Activated CD4-positive, alpha-beta T cell treated with anti-CD3 and anti-CD28 coated beads, Interleukin-2, amount 10 ng/mL, durations not matched to agents 24 days and 14 days (primary cell): ENCODE measurements around the gene SAAL1. TPM values are rescaled to one million over a fixed set of nuclear protein-coding genes. Genes with fewer than 3 reads are reported as not detected.
A peak's percentile ranks its signal among the peaks of the same experiment; 100 is the strongest.

Experiments used
- DNase-seq: peaks from one replicate; pipeline ENCODE4 v3.0.0; 2022
- H3K27ac Mint-ChIP-seq: one replicate; pipeline ENCODE4 v1.8.0; 2022; ENCODE audit warnings: mild to moderate bottlenecking, mixed read lengths
- H3K27me3 Mint-ChIP-seq: one replicate; pipeline ENCODE4 v1.8.0; 2022; ENCODE audit warnings: mixed read lengths
- H3K36me3 Mint-ChIP-seq: one replicate; pipeline ENCODE4 v1.8.0; 2022; ENCODE audit warnings: low read depth, mild to moderate bottlenecking, mixed read lengths
- H3K4me1 Mint-ChIP-seq: one replicate; pipeline ENCODE4 v1.8.0; 2021; ENCODE audit warnings: mixed read lengths
- H3K4me3 Mint-ChIP-seq: one replicate; pipeline ENCODE4 v1.8.0; 2022; ENCODE audit warnings: mild to moderate bottlenecking, moderate library complexity, mixed read lengths
- H3K9me3 Mint-ChIP-seq: one replicate; pipeline ENCODE4 v1.8.0; 2021; ENCODE audit warnings: mixed read lengths
- intact Hi-C: fragments of 100-400 bp; cut with micrococcal nuclease; formaldehyde crosslinking; loops from one replicate; pipeline ENCODE4 v1.15.1; 2023
- total RNA-seq: library from RNA; stranded (reverse); gene quantifications from 2 replicates; pipeline ENCODE4 v1.2.3, GENCODE V29; 2022

The SAAL1 gene
- total RNA-seq, 1 donor from 2014 or later, result 43.5 TPM

- H3K27me3 Mint-ChIP-seq, result peaks cover 24% of the 10 kb centered on the region
- no peak overlapping the region for H3K27ac Mint-ChIP-seq
- no peak overlapping the region for H3K4me3 Mint-ChIP-seq
- no peaks in the 10 kb centered on the region for H3K9me3 Mint-ChIP-seq
- no peak for DNase-seq
- H3K36me3 Mint-ChIP-seq, result no peaks in the 10 kb centered on the region
- intact Hi-C loops, result loop anchor here (5.0 to 10.0 kb wide), 4 partner anchors 289 to 509 kb away; partner anchors contain the start of genes KCNC1 and TSG101
- peaks cover 17% of the 10 kb centered on the region for H3K4me1 Mint-ChIP-seq
Observed at GRCh38 chr11:18108254-18108653, 2.4 kb upstream of the SAAL1 start.

GRCh38 chr11:18106688-18107087 lies 806 bp upstream of the SAAL1 start:
- H3K4me1 Mint-ChIP-seq, result peaks cover 22% of the 10 kb centered on the region
- peaks cover 13% of the 10 kb centered on the region for H3K36me3 Mint-ChIP-seq
- H3K9me3 Mint-ChIP-seq, result no peaks in the 10 kb centered on the region
- H3K27ac Mint-ChIP-seq, result no peak overlapping the region
- DNase-seq, result no peak
- peaks cover 16% of the 10 kb centered on the region for H3K27me3 Mint-ChIP-seq
- intact Hi-C loops, result loop anchor here (1.0 to 10.0 kb wide), 7 partner anchors 93 to 511 kb away; partner anchors contain the start of genes GTF2H1, HPS5, KCNC1 and SERGEF
- H3K4me3 Mint-ChIP-seq, result peak overlapping the region; percentile 30

- intact Hi-C loops, result loop anchor here (5.0 to 10.0 kb wide), 4 partner anchors 292 to 512 kb away; partner anchors contain the start of genes KCNC1 and TSG101
- Mint-ChIP-seq H3K36me3 (peaks cover 19% of the 10 kb centered on the region), H3K9me3 (no peaks in the 10 kb centered on the region), H3K27ac (peak overlapping the region; percentile 89), H3K27me3 (peaks cover 7% of the 10 kb centered on the region), H3K4me1 (peaks cover 28% of the 10 kb centered on the region), H3K4me3 (peak overlapping the region; percentile 91)
- DNase-seq, result peak; percentile 55
Observed at GRCh38 chr11:18105086-18105801, 638 bp downstream of the SAAL1 start.

GRCh38 chr11:18100926-18101656 lies 4.8 kb downstream of the SAAL1 start:
- DNase-seq, result no peak
- Mint-ChIP-seq H3K4me3 (no peak overlapping the region), H3K27ac (no peak overlapping the region), H3K36me3 (peaks cover 30% of the 10 kb centered on the region), H3K9me3 (no peaks in the 10 kb centered on the region), H3K27me3 (no peaks in the 10 kb centered on the region), H3K4me1 (peaks cover 21% of the 10 kb centered on the region)
- intact Hi-C loops, result loop anchor here (10.0 kb wide), 1 partner anchor 424 kb away; the partner anchor contains the start of gene TSG101

GRCh38 chr11:18093959-18094358 lies 11.9 kb downstream of the SAAL1 start:
- peaks cover 45% of the 10 kb centered on the region for H3K36me3 Mint-ChIP-seq
- no peak overlapping the region for H3K4me3 Mint-ChIP-seq
- no peak overlapping the region for H3K27ac Mint-ChIP-seq
- intact Hi-C loops, result no loop called here
- no peaks in the 10 kb centered on the region for H3K27me3 Mint-ChIP-seq
- peaks cover 5% of the 10 kb centered on the region for H3K4me1 Mint-ChIP-seq
- no peaks in the 10 kb centered on the region for H3K9me3 Mint-ChIP-seq
- no peak for DNase-seq

GRCh38 chr11:18091731-18092130 lies 14.2 kb downstream of the SAAL1 start:
- intact Hi-C loops, result no loop called here
- no peaks in the 10 kb centered on the region for H3K27me3 Mint-ChIP-seq
- peaks cover 56% of the 10 kb centered on the region for H3K36me3 Mint-ChIP-seq
- no peaks in the 10 kb centered on the region for H3K9me3 Mint-ChIP-seq
- peaks cover 5% of the 10 kb centered on the region for H3K4me1 Mint-ChIP-seq
- no peak for DNase-seq
- no peak overlapping the region for H3K4me3 Mint-ChIP-seq
- no peak overlapping the region for H3K27ac Mint-ChIP-seq

GRCh38 chr11:18088966-18089365 lies 16.9 kb downstream of the SAAL1 start:
- Mint-ChIP-seq H3K4me3 (no peak overlapping the region), H3K27ac (peak overlapping the region; percentile 47), H3K4me1 (peaks cover 3% of the 10 kb centered on the region), H3K36me3 (peaks cover 55% of the 10 kb centered on the region), H3K27me3 (no peaks in the 10 kb centered on the region), H3K9me3 (no peaks in the 10 kb centered on the region)
- intact Hi-C loops, result no loop called here
- DNase-seq, result no peak

- Mint-ChIP-seq H3K36me3 (peaks cover 53% of the 10 kb centered on the region), H3K27ac (no peak overlapping the region), H3K4me3 (no peak overlapping the region), H3K27me3 (no peaks in the 10 kb centered on the region), H3K4me1 (peaks cover 3% of the 10 kb centered on the region), H3K9me3 (no peaks in the 10 kb centered on the region)
- no peak for DNase-seq
- intact Hi-C loops, result no loop called here
Observed at GRCh38 chr11:18088366-18088765, 17.5 kb downstream of the SAAL1 start.

- no peak for DNase-seq
- H3K9me3 Mint-ChIP-seq, result no peaks in the 10 kb centered on the region
- H3K27ac Mint-ChIP-seq, result no peak overlapping the region
- peaks cover 1% of the 10 kb centered on the region for H3K4me1 Mint-ChIP-seq
- H3K27me3 Mint-ChIP-seq, result no peaks in the 10 kb centered on the region
- H3K36me3 Mint-ChIP-seq, result peaks cover 40% of the 10 kb centered on the region
- no peak overlapping the region for H3K4me3 Mint-ChIP-seq
- intact Hi-C loops, result no loop called here
Observed at GRCh38 chr11:18081551-18081950, 24.3 kb downstream of the SAAL1 start.

- peaks cover 38% of the 10 kb centered on the region for H3K36me3 Mint-ChIP-seq
- H3K27me3 Mint-ChIP-seq, result no peaks in the 10 kb centered on the region
- peaks cover 1% of the 10 kb centered on the region for H3K4me1 Mint-ChIP-seq
- no peak overlapping the region for H3K4me3 Mint-ChIP-seq
- H3K9me3 Mint-ChIP-seq, result no peaks in the 10 kb centered on the region
- peak overlapping the region; percentile 12 for H3K27ac Mint-ChIP-seq
- intact Hi-C loops, result no loop called here
- DNase-seq, result no peak
Observed at GRCh38 chr11:18080451-18080850, 25.4 kb downstream of the SAAL1 start.

GRCh38 chr11:18078909-18079308 lies 27.0 kb downstream of the SAAL1 start:
- Mint-ChIP-seq H3K27me3 (no peaks in the 10 kb centered on the region), H3K36me3 (peaks cover 32% of the 10 kb centered on the region), H3K27ac (no peak overlapping the region), H3K4me1 (peaks cover 1% of the 10 kb centered on the region), H3K4me3 (no peak overlapping the region), H3K9me3 (no peaks in the 10 kb centered on the region)
- DNase-seq, result no peak
- intact Hi-C loops, result no loop called here

- H3K4me3 Mint-ChIP-seq, result no peak overlapping the region
- intact Hi-C loops, result no loop called here
- no peak overlapping the region for H3K27ac Mint-ChIP-seq
- H3K4me1 Mint-ChIP-seq, result peaks cover 1% of the 10 kb centered on the region
- H3K27me3 Mint-ChIP-seq, result no peaks in the 10 kb centered on the region
- peaks cover 13% of the 10 kb centered on the region for H3K36me3 Mint-ChIP-seq
- no peaks in the 10 kb centered on the region for H3K9me3 Mint-ChIP-seq
- no peak for DNase-seq
Observed at GRCh38 chr11:18075444-18075843, 30.4 kb downstream of the SAAL1 start.

- Mint-ChIP-seq H3K36me3 (peaks cover 2% of the 10 kb centered on the region), H3K4me3 (no peak overlapping the region), H3K27ac (no peak overlapping the region), H3K9me3 (no peaks in the 10 kb centered on the region), H3K27me3 (no peaks in the 10 kb centered on the region), H3K4me1 (no peaks in the 10 kb centered on the region)
- intact Hi-C loops, result no loop called here
- DNase-seq, result no peak
Observed at GRCh38 chr11:18071098-18071705, 34.7 kb downstream of the SAAL1 start.

- H3K36me3 Mint-ChIP-seq, result peaks cover 2% of the 10 kb centered on the region
- intact Hi-C loops, result no loop called here
- H3K9me3 Mint-ChIP-seq, result no peaks in the 10 kb centered on the region
- DNase-seq, result peak; percentile 3
- no peak overlapping the region for H3K27ac Mint-ChIP-seq
- H3K4me1 Mint-ChIP-seq, result no peaks in the 10 kb centered on the region
- no peaks in the 10 kb centered on the region for H3K27me3 Mint-ChIP-seq
- no peak overlapping the region for H3K4me3 Mint-ChIP-seq
Observed at GRCh38 chr11:18067372-18067771, 38.5 kb downstream of the SAAL1 start.
